SK-N-SH (cell line): Measurements from ENCODE around the gene CRB3. TPM values are rescaled to one million over a fixed set of nuclear protein-coding genes. Genes with fewer than 3 reads are reported as not detected.
A peak's percentile ranks its signal among the peaks of the same experiment; 100 is the strongest.
"Not testable (repeated sequence)": the region's sequence is repeated elsewhere in the genome, so short reads cannot be mapped to it uniquely, and the experiment has no call there.

ENCODE experiments used
- CTCF ChIA-PET: fragments of 300-600, 350-600 bp; formaldehyde crosslinking; extraction: SDS; loops from one replicate; lab custom pipeline; 2021; lab: Yijun Ruan, JAX
- POLR2A ChIA-PET: fragments of 350-600 bp; sonication (Branson Sonifier 250); formaldehyde crosslinking; extraction: SDS; loops from one replicate; lab custom pipeline; 2020; ENCODE audit warnings: antibody characterized with exemption, inconsistent platforms; lab: Yijun Ruan, JAX
- DNase-seq: peaks from one replicate; pipeline ENCODE4 v3.0.0; 2012
- H2AFZ ChIP-seq: fragments of 200-600 bp; sonication (generic); 2 replicates; pipeline ENCODE4 v1.8.1; 2016; ENCODE audit warnings: antibody characterized with exemption, mild to moderate bottlenecking, low read depth
- H3F3A ChIP-seq: fragments of 200-600 bp; sonication (generic); replicated peaks from 2 replicates; pipeline ENCODE3; 2016; ENCODE audit warnings: antibody characterized with exemption, mild to moderate bottlenecking; ENCODE audit not compliant: insufficient read depth
- H3K27ac ChIP-seq, 2 experiments: fragments of 200-500 bp in 1 of 2; fragments of 200-600 bp in 1 of 2; sonication (Bioruptor generic) in 1 of 2; sonication (generic), shearing (Covaris generic) in 1 of 2; 2 replicates each; pipeline versions ENCODE4 v1.5.1 to v1.6.1; 2014 to 2016; ENCODE audit warnings: low read depth in 2 of 2, inconsistent platforms in 1 of 2, low read length in 1 of 2, mild to moderate bottlenecking in 1 of 2, mixed read lengths in 1 of 2
- H3K27me3 ChIP-seq: fragments of 200-600 bp; sonication (generic), shearing (Covaris generic); 2 replicates; pipeline ENCODE4 v1.6.1; 2016; ENCODE audit warnings: mixed run types; ENCODE audit not compliant: insufficient read depth
- H3K36me3 ChIP-seq, 2 experiments: fragments of 200-500 bp in 1 of 2; fragments of 200-600 bp in 1 of 2; sonication (Bioruptor generic) in 1 of 2; sonication (generic) in 1 of 2; replicated peaks in 1 of 2; 2 replicates each; pipeline versions ENCODE3 to v1.5.1; 2014 to 2016; ENCODE audit warnings: low read length in 1 of 2, mild to moderate bottlenecking in 1 of 2; ENCODE audit not compliant: insufficient read depth in 2 of 2, control insufficient read depth in 1 of 2
- H3K4me1 ChIP-seq, 2 experiments: fragments of 200-500 bp in 1 of 2; fragments of 200-600 bp in 1 of 2; sonication (Bioruptor generic) in 1 of 2; sonication (generic), shearing (Covaris generic) in 1 of 2; 2 replicates each; pipeline versions ENCODE4 v1.5.1 to v1.6.1; 2014 to 2016; ENCODE audit warnings: low read depth in 1 of 2, low read length in 1 of 2, mixed run types in 1 of 2; ENCODE audit not compliant: insufficient read depth in 2 of 2, control insufficient read depth in 1 of 2
- H3K4me2 ChIP-seq: fragments of 200-600 bp; sonication (generic), shearing (Covaris generic); 2 replicates; pipeline ENCODE4 v1.6.1; 2017; ENCODE audit warnings: mixed run types
- H3K4me3 ChIP-seq, 2 experiments: fragments of 200-500 bp in 1 of 2; fragments of 200-600 bp in 1 of 2; sonication (Bioruptor generic) in 1 of 2; sonication (generic), shearing (Covaris generic) in 1 of 2; 2 replicates each; pipeline versions ENCODE4 v1.5.1 to v1.8.1; 2014 to 2016; ENCODE audit warnings: low read depth in 2 of 2, inconsistent platforms in 1 of 2, low read length in 1 of 2, mild to moderate bottlenecking in 1 of 2, mixed read lengths in 1 of 2, moderate library complexity in 1 of 2
- H3K79me2 ChIP-seq: fragments of 200-600 bp; sonication (generic); 2 replicates; pipeline ENCODE4 v1.8.1; 2017; ENCODE audit warnings: mild to moderate bottlenecking; ENCODE audit not compliant: insufficient read depth
- H3K9ac ChIP-seq: fragments of 200-600 bp; sonication (generic); 2 replicates; pipeline ENCODE4 v1.6.1; 2017; ENCODE audit warnings: mixed run types
- H3K9me2 ChIP-seq: fragments of 200-600 bp; sonication (generic); 2 replicates; pipeline ENCODE4 v1.6.1; 2017; ENCODE audit warnings: mixed run types
- H3K9me3 ChIP-seq: fragments of 200-600 bp; sonication (generic); 2 replicates; pipeline ENCODE4 v1.6.1; 2017; ENCODE audit warnings: mixed run types, mild to moderate bottlenecking, moderate library complexity
- H4K20me1 ChIP-seq: fragments of 200-600 bp; sonication (generic); 2 replicates; pipeline ENCODE4 v1.6.1; 2017; ENCODE audit warnings: mild to moderate bottlenecking, mixed run types; ENCODE audit not compliant: insufficient read depth
- GABPA ChIP-seq: IDR thresholded peaks from 2 replicates; pipeline ENCODE4 v1.4.0; 2012; ENCODE audit warnings: low read depth, mild to moderate bottlenecking
- GATA2 ChIP-seq: sonication (generic); formaldehyde crosslinking; IDR thresholded peaks from 2 replicates; pipeline ENCODE4 v1.5.0; 2020; ENCODE audit warnings: mild to moderate bottlenecking, missing genetic modification reagents
- JUND ChIP-seq: IDR thresholded peaks from 2 replicates; pipeline ENCODE4 v1.4.0; 2012
- MXI1 ChIP-seq: IDR thresholded peaks from 2 replicates; pipeline ENCODE4 v1.6.1; 2012; ENCODE audit warnings: mild to moderate bottlenecking, low read depth, low read length, improper control_type of control experiment
- RFX5 ChIP-seq: IDR thresholded peaks from 2 replicates; pipeline ENCODE4 v1.6.1; 2012; ENCODE audit warnings: mild to moderate bottlenecking, improper control_type of control experiment, low read length
- SMC3 ChIP-seq: IDR thresholded peaks from 2 replicates; pipeline ENCODE4 v1.6.1; 2012; ENCODE audit warnings: low read depth, low read length, improper control_type of control experiment
- TAF1 ChIP-seq: IDR thresholded peaks from 2 replicates; pipeline ENCODE4 v1.6.1; 2012; ENCODE audit warnings: low read depth, mild to moderate bottlenecking, low read length, moderate library complexity, borderline replicate concordance
- TEAD4 ChIP-seq: IDR thresholded peaks from 2 replicates; pipeline ENCODE4 v1.4.0; 2012; ENCODE audit warnings: mild to moderate bottlenecking, borderline replicate concordance; ENCODE audit not compliant: insufficient read depth
- WGBS: methylation state at CpG from one replicate; pipeline ENCODE4 v1.1.6; 2017; ENCODE audit warnings: low lambda C conversion rate; 5-methylcytosine and 5-hydroxymethylcytosine counted together
- polyA plus RNA-seq, 3 experiments: library from polyadenylated mRNA; depleted of rRNA; stranded (reverse); fragments of >200 nt; gene quantifications; 2 replicates each; pipeline ENCODE4 v1.2.3, GENCODE V29; 2012
- TF ChIP-seq, protein P1 (sequence below): IDR thresholded peaks from 2 replicates; pipeline ENCODE4 v1.4.0; 2012; ENCODE audit warnings: low read depth

CRB3 gene
- polyA plus RNA-seq, 1 of the 3 experiments (the other 2 are of a cell fraction) = not detected

DNA sequence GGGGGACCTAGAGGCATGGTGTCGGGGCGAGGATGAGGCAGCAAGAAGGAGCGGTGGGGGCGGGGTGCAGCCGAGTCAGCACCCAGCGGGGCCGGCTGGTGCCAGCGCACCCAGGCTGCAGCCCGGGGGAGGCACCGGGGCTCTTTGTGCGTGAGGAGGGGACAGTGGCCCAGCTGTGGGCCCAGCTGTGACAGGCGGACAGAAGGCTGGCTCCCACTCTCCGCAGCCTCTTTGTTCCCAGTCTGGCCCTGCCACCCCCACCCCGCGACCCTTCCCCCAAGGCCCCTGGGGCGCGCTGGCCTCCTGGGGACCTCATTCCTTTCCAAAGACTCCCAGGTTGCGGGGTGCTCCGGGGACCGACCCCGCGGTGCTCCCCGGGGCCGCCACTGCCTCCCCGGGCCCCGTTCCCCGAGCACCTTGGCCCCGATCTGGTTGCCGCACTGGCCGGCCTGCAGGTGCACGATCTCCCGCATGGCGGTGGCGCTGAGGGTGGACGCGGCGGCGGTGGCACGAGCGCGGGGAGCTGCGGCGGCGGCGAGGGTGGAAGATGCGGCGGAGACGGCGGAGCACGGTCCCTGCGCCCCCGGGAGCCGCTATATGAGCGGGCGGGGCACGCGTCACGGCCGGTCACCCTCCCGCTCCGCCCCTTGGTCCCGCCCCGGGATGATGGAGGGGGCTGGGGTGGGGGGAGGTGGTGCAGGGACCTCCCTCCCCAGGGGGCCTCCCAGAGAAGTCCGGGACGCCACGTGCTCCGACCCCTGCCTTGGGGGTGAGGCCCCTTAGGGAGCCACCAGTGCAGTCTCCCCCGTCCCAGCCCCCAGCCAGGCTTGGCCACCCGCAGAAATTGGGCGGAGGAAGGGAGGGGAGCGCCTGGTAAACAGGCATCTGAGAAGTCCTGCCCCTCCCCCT, 37.9 kb downstream of the CRB3 start, which contains the start of gene TUBB4A:
Gene TUBB4A (minus strand): TSS at position 570 of the 909 bp plus-strand sequence. CDS start 97 bp downstream, at position 473.
- Histone ChIP-seq H3K4me3 (peak within 1 kb of the TSS; percentile 46 to 56; a peak in 3 of 4 replicates), H3F3A (no peaks in the 10 kb centered on the region), H3K9me2 (no peaks in the 10 kb centered on the region), H2AFZ (no peak within 1 kb of the TSS), H3K79me2 (no peaks in the 10 kb centered on the region), H3K27me3 (peaks cover 7% of the 10 kb centered on the region), H3K9me3 (no peaks in the 10 kb centered on the region), H3K9ac (no peak within 1 kb of the TSS), H3K4me2 (peak within 1 kb of the TSS; percentile 76), H3K36me3 (no peaks in the 10 kb centered on the region), H3K27ac (peak within 1 kb of the TSS in 1 of 2 experiments; percentile 51; a peak in 1 of 4 replicates), H4K20me1 (no peaks in the 10 kb centered on the region), H3K4me1 (peaks cover 0 to 8% of the 10 kb centered on the region in 2 experiments; a peak in 1 of 4 replicates)
- WGBS = 0% methylated on average over 6 of the region's 71 CpGs
- TF ChIP-seq MXI1 (peak; percentile 62), SMC3 (no peak)
- ChIA-PET CTCF (interaction anchor here (0.7 to 1.6 kb wide), 5 partner anchors 10 to 78 kb away, joined by 3 to 7 read pairs (median 3); partner anchors contain the start of gene DENND1C), POLR2A (no interaction called here)
- DNase-seq = peak; percentile 95

DNA sequence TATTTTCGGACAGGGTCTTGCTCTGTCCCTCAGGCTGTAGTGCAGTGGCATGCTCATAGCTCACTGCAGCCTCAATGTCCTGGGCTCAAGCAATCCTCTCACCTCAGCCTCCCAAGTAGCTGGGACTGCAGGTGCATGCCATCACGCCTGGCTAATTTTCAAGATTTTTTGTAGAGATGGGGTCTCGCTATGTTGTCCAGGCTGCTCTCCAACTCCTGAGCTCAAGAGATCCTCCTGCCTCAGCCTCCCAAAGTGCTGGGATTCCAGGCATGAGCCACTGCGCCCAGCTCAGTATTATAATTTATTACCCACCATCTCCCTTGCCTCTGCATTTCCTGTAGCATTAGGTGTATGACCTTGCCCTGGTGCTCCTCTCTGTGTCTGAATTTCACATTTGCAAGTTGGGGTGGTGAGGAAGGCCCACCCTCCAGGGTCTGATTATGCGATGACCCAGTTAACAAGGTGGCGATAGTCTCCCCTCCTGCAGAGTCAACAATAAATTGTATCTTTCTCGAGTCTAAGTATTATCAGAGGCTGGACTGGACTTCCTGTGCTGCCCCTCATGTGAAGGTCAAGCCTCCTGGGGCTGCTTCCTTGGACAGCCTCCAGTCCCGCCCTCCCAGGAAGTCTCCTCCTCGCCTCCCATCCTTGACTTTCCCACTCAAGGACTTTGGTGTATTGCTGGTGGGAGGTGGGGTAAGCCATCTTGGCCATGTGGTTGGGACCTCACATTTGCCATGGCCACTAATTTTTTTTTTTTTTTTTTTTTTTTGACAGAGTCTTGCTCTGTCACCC, 39.5 kb downstream of the CRB3 start:
- Histone ChIP-seq H3F3A (no peaks in the 10 kb centered on the region), H3K4me2 (no peak overlapping the region), H3K36me3 (no peaks in the 10 kb centered on the region), H3K9ac (no peak overlapping the region), H3K9me2 (no peaks in the 10 kb centered on the region), H3K4me3 (no peak overlapping the region), H4K20me1 (no peaks in the 10 kb centered on the region), H3K79me2 (no peaks in the 10 kb centered on the region), H3K27me3 (peaks cover 7% of the 10 kb centered on the region), H3K4me1 (peaks cover 0 to 8% of the 10 kb centered on the region in 2 experiments; a peak in 1 of 4 replicates), H3K27ac (no peak overlapping the region), H2AFZ (no peak overlapping the region), H3K9me3 (no peaks in the 10 kb centered on the region)
- DNase-seq = no peak
- 87% methylated on average over 9 of the region's 9 CpGs for WGBS
- ChIA-PET POLR2A (no interaction called here), CTCF (interaction anchor here (0.7 to 2.5 kb wide), 3 partner anchors 13 to 44 kb away, joined by 3 to 8 read pairs (median 7); partner anchors contain the start of genes DENND1C and SLC25A23)
- TF ChIP-seq TAF1 (no peak), TEAD4 (no peak), GATA2 (no peak), GABPA (no peak), JUND (no peak), RFX5 (no peak)
- TF ChIP-seq, protein P1, sequence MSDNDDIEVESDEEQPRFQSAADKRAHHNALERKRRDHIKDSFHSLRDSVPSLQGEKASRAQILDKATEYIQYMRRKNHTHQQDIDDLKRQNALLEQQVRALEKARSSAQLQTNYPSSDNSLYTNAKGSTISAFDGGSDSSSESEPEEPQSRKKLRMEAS = no peak

DNA sequence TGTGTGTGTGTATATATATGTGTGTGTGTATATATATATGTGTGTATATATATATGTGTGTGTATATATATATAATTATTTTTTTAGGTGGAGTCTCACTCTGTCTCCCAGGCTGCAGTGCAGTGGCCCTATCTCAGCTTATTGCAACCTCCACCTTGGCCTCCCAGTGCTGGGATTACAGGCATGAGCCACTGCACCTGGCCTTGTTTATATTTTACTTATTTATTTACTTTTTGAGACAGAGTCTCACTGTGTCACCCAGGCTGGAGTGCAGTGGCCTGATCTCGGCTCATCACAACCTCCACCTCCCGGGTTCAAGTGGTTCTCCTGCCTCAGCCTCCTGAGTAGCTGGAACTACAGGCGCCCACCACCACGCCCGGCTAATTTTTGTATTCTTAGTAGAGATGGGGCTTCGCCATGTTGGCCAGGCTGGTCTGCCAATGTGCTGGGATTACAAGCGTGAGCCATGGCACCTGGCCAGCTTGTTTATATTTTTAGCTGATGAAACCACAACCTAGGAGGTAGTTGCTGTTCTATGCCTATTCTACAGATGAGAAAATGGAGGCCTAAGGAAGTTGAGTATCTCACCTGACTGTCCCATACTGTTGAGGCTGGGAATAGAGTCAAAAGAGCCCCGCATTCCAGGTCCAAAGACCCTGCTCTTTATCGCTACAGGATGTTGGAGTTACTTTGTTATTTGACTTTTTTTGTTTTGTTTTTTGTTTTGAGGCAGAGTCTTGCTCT, 44.1 kb downstream of the CRB3 start:
- H3K9ac ChIP-seq, H3K9me2 ChIP-seq, H3K79me2 ChIP-seq, H3K36me3 ChIP-seq, H3F3A ChIP-seq, H3K9me3 ChIP-seq, H3K27me3 ChIP-seq, H3K4me2 ChIP-seq, DNase-seq, H2AFZ ChIP-seq, H4K20me1 ChIP-seq, H3K27ac ChIP-seq, POLR2A ChIA-PET, H3K4me1 ChIP-seq, H3K4me3 ChIP-seq: not testable (repeated sequence)
- CTCF ChIA-PET = interaction anchor here (3.5 kb wide), 1 partner anchor 9 kb away, joined by 20 read pairs; no protein-coding TSS in a partner anchor
- WGBS = 79% methylated on average over 9 of the region's 9 CpGs
